ENCODE data around the gene SEMA4A. TPM values are rescaled to one million over a fixed set of nuclear protein-coding genes. Genes with fewer than 3 reads are reported as not detected.
A peak's percentile ranks its signal among the peaks of the same experiment; 100 is the strongest.
"Not testable (repeated sequence)": the region's sequence is repeated elsewhere in the genome, so short reads cannot be mapped to it uniquely, and the experiment has no call there.

Gene SEMA4A
- total RNA-seq, 1 donor from 2014 or later, result 128 TPM

GRCh38 chr1:156162430-156163037, 9.1 kb downstream of the SEMA4A start:
- no peak overlapping the region for H3K4me3 Mint-ChIP-seq (ENCODE audit: low read depth)

GRCh38 chr1:156163712-156164111, 10.3 kb downstream of the SEMA4A start:
- intact Hi-C loops (cut with micrococcal nuclease), result no loop called here
- no peak overlapping the region for H3K4me3 Mint-ChIP-seq (ENCODE audit: low read depth)
- no peak for DNase-seq (ENCODE audit: low spot score)
- no peaks in the 10 kb centered on the region for H3K27me3 Mint-ChIP-seq (ENCODE audit: low read depth)
- H3K9me3 Mint-ChIP-seq, result peaks cover 5% of the 10 kb centered on the region
- H3K27ac Mint-ChIP-seq, result no peak overlapping the region
- H3K4me1 Mint-ChIP-seq (ENCODE audit: low read depth), result peaks cover 46% of the 10 kb centered on the region
- H3K36me3 Mint-ChIP-seq (ENCODE audit: low read depth), result peaks cover 83% of the 10 kb centered on the region

More at GRCh38 chr1:156162430-156163037, 9.1 kb downstream of the SEMA4A start:
- Mint-ChIP-seq H3K4me1 (ENCODE audit: low read depth) (peaks cover 57% of the 10 kb centered on the region), H3K36me3 (ENCODE audit: low read depth) (peaks cover 86% of the 10 kb centered on the region), H3K27ac (peak overlapping the region; percentile 96), H3K27me3 (ENCODE audit: low read depth) (no peaks in the 10 kb centered on the region), H3K9me3 (peaks cover 5% of the 10 kb centered on the region)
- DNase-seq (ENCODE audit: low spot score), result no peak
- intact Hi-C loops (cut with micrococcal nuclease), result no loop called here

- Mint-ChIP-seq H3K9me3 (peaks cover 5% of the 10 kb centered on the region), H3K27me3 (ENCODE audit: low read depth) (no peaks in the 10 kb centered on the region), H3K4me1 (ENCODE audit: low read depth) (peaks cover 41% of the 10 kb centered on the region), H3K4me3 (ENCODE audit: low read depth) (no peak overlapping the region), H3K27ac (peak overlapping the region; percentile 42), H3K36me3 (ENCODE audit: low read depth) (peaks cover 83% of the 10 kb centered on the region)
- no peak for DNase-seq (ENCODE audit: low spot score)
- intact Hi-C loops (cut with micrococcal nuclease), result no loop called here
These were observed 10.9 kb downstream of the SEMA4A start for GRCh38 chr1:156164125-156164831.

- Mint-ChIP-seq H3K27ac (peak overlapping the region; percentile 55), H3K4me3 (ENCODE audit: low read depth) (no peak overlapping the region), H3K36me3 (ENCODE audit: low read depth) (peaks cover 75% of the 10 kb centered on the region), H3K4me1 (ENCODE audit: low read depth) (peaks cover 33% of the 10 kb centered on the region), H3K9me3 (peaks cover 5% of the 10 kb centered on the region), H3K27me3 (ENCODE audit: low read depth) (no peaks in the 10 kb centered on the region)
- intact Hi-C loops (cut with micrococcal nuclease), result no loop called here
- no peak for DNase-seq (ENCODE audit: low spot score)
These were observed 11.7 kb downstream of the SEMA4A start for GRCh38 chr1:156165083-156165482.

- peaks cover 17% of the 10 kb centered on the region for H3K4me1 Mint-ChIP-seq (ENCODE audit: low read depth)
- H3K27me3 Mint-ChIP-seq (ENCODE audit: low read depth), result no peaks in the 10 kb centered on the region
- H3K4me3 Mint-ChIP-seq (ENCODE audit: low read depth), result no peak overlapping the region
- peaks cover 63% of the 10 kb centered on the region for H3K36me3 Mint-ChIP-seq (ENCODE audit: low read depth)
- H3K9me3 Mint-ChIP-seq, result peaks cover 5% of the 10 kb centered on the region
- H3K27ac Mint-ChIP-seq, result peak overlapping the region; percentile 39
- DNase-seq (ENCODE audit: low spot score), result no peak
- intact Hi-C loops (cut with micrococcal nuclease), result no loop called here
These were observed 14.2 kb downstream of the SEMA4A start for GRCh38 chr1:156167536-156167935.

GRCh38 chr1:156172696-156173470, 19.5 kb downstream of the SEMA4A start:
- H3K4me3 Mint-ChIP-seq (ENCODE audit: low read depth), result no peak overlapping the region
- H3K27ac Mint-ChIP-seq, result peak overlapping the region; percentile 14
- intact Hi-C loops (cut with micrococcal nuclease), result no loop called here

GRCh38 chr1:156176610-156177210, 23.3 kb downstream of the SEMA4A start:
- Mint-ChIP-seq H3K36me3 (ENCODE audit: low read depth) (peaks cover 52% of the 10 kb centered on the region), H3K4me1 (ENCODE audit: low read depth) (peaks cover 18% of the 10 kb centered on the region), H3K9me3 (no peaks in the 10 kb centered on the region), H3K4me3 (ENCODE audit: low read depth) (no peak overlapping the region), H3K27me3 (ENCODE audit: low read depth) (no peaks in the 10 kb centered on the region), H3K27ac (no peak overlapping the region)
- intact Hi-C loops (cut with micrococcal nuclease), result no loop called here
- DNase-seq (ENCODE audit: low spot score), result no peak

More at GRCh38 chr1:156172696-156173470, 19.5 kb downstream of the SEMA4A start:
- no peak for DNase-seq (ENCODE audit: low spot score)
- peaks cover 62% of the 10 kb centered on the region for H3K36me3 Mint-ChIP-seq (ENCODE audit: low read depth)
- H3K9me3 Mint-ChIP-seq, result no peaks in the 10 kb centered on the region
- peaks cover 13% of the 10 kb centered on the region for H3K4me1 Mint-ChIP-seq (ENCODE audit: low read depth)
- no peaks in the 10 kb centered on the region for H3K27me3 Mint-ChIP-seq (ENCODE audit: low read depth)

- Mint-ChIP-seq H3K36me3 (ENCODE audit: low read depth) (peaks cover 44% of the 10 kb centered on the region), H3K4me3 (ENCODE audit: low read depth) (no peak overlapping the region), H3K27ac (peak overlapping the region; percentile 65), H3K27me3 (ENCODE audit: low read depth) (no peaks in the 10 kb centered on the region), H3K9me3 (no peaks in the 10 kb centered on the region), H3K4me1 (ENCODE audit: low read depth) (peaks cover 16% of the 10 kb centered on the region)
- intact Hi-C loops (cut with micrococcal nuclease), result no loop called here
- no peak for DNase-seq (ENCODE audit: low spot score)
These were observed 24.7 kb downstream of the SEMA4A start for GRCh38 chr1:156177919-156178654.

GRCh38 chr1:156180471-156180870, 27.1 kb downstream of the SEMA4A start:
- DNase-seq (ENCODE audit: low spot score), result no peak
- H3K4me1 Mint-ChIP-seq (ENCODE audit: low read depth), result peaks cover 11% of the 10 kb centered on the region
- intact Hi-C loops (cut with micrococcal nuclease), result no loop called here
- no peak overlapping the region for H3K4me3 Mint-ChIP-seq (ENCODE audit: low read depth)
- H3K27ac Mint-ChIP-seq, result no peak overlapping the region
- H3K9me3 Mint-ChIP-seq, result no peaks in the 10 kb centered on the region
- no peaks in the 10 kb centered on the region for H3K27me3 Mint-ChIP-seq (ENCODE audit: low read depth)
- H3K36me3 Mint-ChIP-seq (ENCODE audit: low read depth), result peaks cover 27% of the 10 kb centered on the region

GRCh38 chr1:156181391-156181924, 28.1 kb downstream of the SEMA4A start:
- Mint-ChIP-seq H3K36me3 (ENCODE audit: low read depth) (peaks cover 23% of the 10 kb centered on the region), H3K4me1 (ENCODE audit: low read depth) (peaks cover 11% of the 10 kb centered on the region)
- intact Hi-C loops (cut with micrococcal nuclease); H3K4me3 Mint-ChIP-seq (ENCODE audit: low read depth); H3K9me3 Mint-ChIP-seq; H3K27me3 Mint-ChIP-seq (ENCODE audit: low read depth); DNase-seq (ENCODE audit: low spot score); H3K27ac Mint-ChIP-seq: not testable (repeated sequence)

GRCh38 chr1:156182010-156182779, 28.8 kb downstream of the SEMA4A start:
- intact Hi-C loops (cut with micrococcal nuclease); DNase-seq (ENCODE audit: low spot score); H3K4me1 Mint-ChIP-seq (ENCODE audit: low read depth); H3K27me3 Mint-ChIP-seq (ENCODE audit: low read depth); H3K27ac Mint-ChIP-seq; H3K4me3 Mint-ChIP-seq (ENCODE audit: low read depth): not testable (repeated sequence)
- Mint-ChIP-seq H3K9me3 (peaks cover 10% of the 10 kb centered on the region), H3K36me3 (ENCODE audit: low read depth) (peaks cover 23% of the 10 kb centered on the region)

Measured in activated T-helper 2 cell treated with anti-CD3 and anti-CD28 coated beads, Interferon-gamma antibody, Interleukin-2, Interleukin-4, amounts not matched to agents 10 μg/mL and 5 μg/mL and 100 μg/mL, durations not matched to agents 14 hours and 24 hours and 36 hours (primary cell).